ENCODE results near the gene MYOM3. TPM values are rescaled to one million over a fixed set of nuclear protein-coding genes. Genes with fewer than 3 reads are reported as not detected.

MYOM3 gene
- total RNA-seq, 2 experiments from 2014 or later, result not detected

GRCh38 chr1:24091971-24092482 is 19.9 kb downstream of the MYOM3 start:
- Mint-ChIP-seq H3K4me1 (ENCODE audit: low read depth) (no peaks in the 10 kb centered on the region), H3K27ac (no peak overlapping the region), H3K4me3 (no peak overlapping the region), H3K27me3 (ENCODE audit: low read depth) (no peaks in the 10 kb centered on the region), H3K9me3 (ENCODE audit: insufficient read depth) (no peaks in the 10 kb centered on the region), H3K36me3 (ENCODE audit: low read depth) (no peaks in the 10 kb centered on the region)
- CTCF ChIA-PET, result no interaction called here
- POLR2A ChIA-PET, result no interaction called here
- DNase-seq (no peak), ATAC-seq (no peak)

- ATAC-seq (no peak), DNase-seq (no peak)
- no peaks in the 10 kb centered on the region for H3K4me1 Mint-ChIP-seq (ENCODE audit: low read depth)
- H3K36me3 Mint-ChIP-seq (ENCODE audit: low read depth), result no peaks in the 10 kb centered on the region
- CTCF ChIA-PET, result no interaction called here
- H3K27me3 Mint-ChIP-seq (ENCODE audit: low read depth), result no peaks in the 10 kb centered on the region
- no peaks in the 10 kb centered on the region for H3K9me3 Mint-ChIP-seq (ENCODE audit: insufficient read depth)
- no peak overlapping the region for H3K27ac Mint-ChIP-seq
- POLR2A ChIA-PET, result no interaction called here
- no peak overlapping the region for H3K4me3 Mint-ChIP-seq
Measured at GRCh38 chr1:24090736-24091135, 21.2 kb downstream of the MYOM3 start.

- H3K4me3 Mint-ChIP-seq, result no peak overlapping the region
- no peaks in the 10 kb centered on the region for H3K9me3 Mint-ChIP-seq (ENCODE audit: insufficient read depth)
- H3K36me3 Mint-ChIP-seq (ENCODE audit: low read depth), result no peaks in the 10 kb centered on the region
- H3K27me3 Mint-ChIP-seq (ENCODE audit: low read depth), result peaks cover 3% of the 10 kb centered on the region
- CTCF ChIA-PET, result interaction anchor here (0.6 kb wide), 1 partner anchor 60 kb away, joined by 3 read pairs; no protein-coding TSS in a partner anchor
- no peak for ATAC-seq
- no peak for DNase-seq
- POLR2A ChIA-PET, result interaction anchor here (0.7 kb wide), 1 partner anchor 13 kb away, joined by 3 read pairs; no protein-coding TSS in a partner anchor
- H3K4me1 Mint-ChIP-seq (ENCODE audit: low read depth), result no peaks in the 10 kb centered on the region
- H3K27ac Mint-ChIP-seq, result no peak overlapping the region
Measured at GRCh38 chr1:24089743-24090555, 22.0 kb downstream of the MYOM3 start.

GRCh38 chr1:24089027-24089742 is 22.8 kb downstream of the MYOM3 start:
- POLR2A ChIA-PET, result interaction anchor here (0.7 kb wide), 1 partner anchor 14 kb away, joined by 3 read pairs; no protein-coding TSS in a partner anchor
- H3K36me3 Mint-ChIP-seq (ENCODE audit: low read depth), result no peaks in the 10 kb centered on the region
- no peak overlapping the region for H3K4me3 Mint-ChIP-seq
- no peaks in the 10 kb centered on the region for H3K4me1 Mint-ChIP-seq (ENCODE audit: low read depth)
- H3K9me3 Mint-ChIP-seq (ENCODE audit: insufficient read depth), result no peaks in the 10 kb centered on the region
- ATAC-seq (no peak), DNase-seq (no peak)
- peaks cover 6% of the 10 kb centered on the region for H3K27me3 Mint-ChIP-seq (ENCODE audit: low read depth)
- no peak overlapping the region for H3K27ac Mint-ChIP-seq
- CTCF ChIA-PET, result interaction anchor here (0.6 kb wide), 1 partner anchor 61 kb away, joined by 3 read pairs; no protein-coding TSS in a partner anchor

- DNase-seq (no peak), ATAC-seq (no peak)
- ChIA-PET POLR2A (no interaction called here), CTCF (no interaction called here)
- Mint-ChIP-seq H3K4me1 (ENCODE audit: low read depth) (no peaks in the 10 kb centered on the region), H3K4me3 (no peak overlapping the region), H3K9me3 (ENCODE audit: insufficient read depth) (no peaks in the 10 kb centered on the region), H3K27me3 (ENCODE audit: low read depth) (peaks cover 6% of the 10 kb centered on the region), H3K27ac (no peak overlapping the region), H3K36me3 (ENCODE audit: low read depth) (no peaks in the 10 kb centered on the region)
Measured at GRCh38 chr1:24086466-24086865, 25.5 kb downstream of the MYOM3 start.

GRCh38 chr1:24085546-24085945 is 26.4 kb downstream of the MYOM3 start:
- no peak overlapping the region for H3K4me3 Mint-ChIP-seq
- ChIA-PET POLR2A (no interaction called here), CTCF (interaction anchor here (0.6 to 1.7 kb wide), 2 partner anchors 15 to 113 kb away, joined by 4 read pairs; no protein-coding TSS in a partner anchor)
- H3K36me3 Mint-ChIP-seq (ENCODE audit: low read depth), result no peaks in the 10 kb centered on the region
- no peak for DNase-seq
- no peak overlapping the region for H3K27ac Mint-ChIP-seq
- H3K27me3 Mint-ChIP-seq (ENCODE audit: low read depth), result peaks cover 6% of the 10 kb centered on the region
- H3K9me3 Mint-ChIP-seq (ENCODE audit: insufficient read depth), result no peaks in the 10 kb centered on the region
- no peak for ATAC-seq
- H3K4me1 Mint-ChIP-seq (ENCODE audit: low read depth), result no peaks in the 10 kb centered on the region

- H3K4me3 Mint-ChIP-seq, result no peak overlapping the region
Measured at GRCh38 chr1:24085007-24085406, 26.9 kb downstream of the MYOM3 start.

GRCh38 chr1:24084050-24084449 is 27.9 kb downstream of the MYOM3 start:
- no peaks in the 10 kb centered on the region for H3K9me3 Mint-ChIP-seq (ENCODE audit: insufficient read depth)
- ATAC-seq (no peak), DNase-seq (no peak)
- ChIA-PET CTCF (interaction anchor here (1.7 kb wide), 1 partner anchor 13 kb away, joined by 4 read pairs; no protein-coding TSS in a partner anchor), POLR2A (no interaction called here)
- H3K27me3 Mint-ChIP-seq (ENCODE audit: low read depth), result peaks cover 6% of the 10 kb centered on the region
- no peak overlapping the region for H3K4me3 Mint-ChIP-seq
- H3K27ac Mint-ChIP-seq, result no peak overlapping the region
- no peaks in the 10 kb centered on the region for H3K36me3 Mint-ChIP-seq (ENCODE audit: low read depth)
- H3K4me1 Mint-ChIP-seq (ENCODE audit: low read depth), result no peaks in the 10 kb centered on the region

More at GRCh38 chr1:24085007-24085406, 26.9 kb downstream of the MYOM3 start:
- DNase-seq, result no peak
- Mint-ChIP-seq H3K9me3 (ENCODE audit: insufficient read depth) (no peaks in the 10 kb centered on the region), H3K4me1 (ENCODE audit: low read depth) (no peaks in the 10 kb centered on the region), H3K27ac (no peak overlapping the region), H3K27me3 (ENCODE audit: low read depth) (peaks cover 6% of the 10 kb centered on the region), H3K36me3 (ENCODE audit: low read depth) (no peaks in the 10 kb centered on the region)
- CTCF ChIA-PET, result interaction anchor here (0.6 to 1.7 kb wide), 2 partner anchors 14 to 114 kb away, joined by 4 read pairs; no protein-coding TSS in a partner anchor
- ATAC-seq, result no peak
- POLR2A ChIA-PET, result no interaction called here

- ATAC-seq, result no peak
Measured at GRCh38 chr1:24082372-24082771, 29.6 kb downstream of the MYOM3 start.

GRCh38 chr1:24081190-24081589 is 30.7 kb downstream of the MYOM3 start:
- no peaks in the 10 kb centered on the region for H3K36me3 Mint-ChIP-seq (ENCODE audit: low read depth)
- POLR2A ChIA-PET, result no interaction called here
- H3K27ac Mint-ChIP-seq, result no peak overlapping the region

More at GRCh38 chr1:24082372-24082771, 29.6 kb downstream of the MYOM3 start:
- no peak for DNase-seq
- POLR2A ChIA-PET, result no interaction called here
- Mint-ChIP-seq H3K36me3 (ENCODE audit: low read depth) (no peaks in the 10 kb centered on the region), H3K27me3 (ENCODE audit: low read depth) (peaks cover 10% of the 10 kb centered on the region), H3K27ac (no peak overlapping the region), H3K4me1 (ENCODE audit: low read depth) (no peaks in the 10 kb centered on the region), H3K9me3 (ENCODE audit: insufficient read depth) (no peaks in the 10 kb centered on the region), H3K4me3 (no peak overlapping the region)
- CTCF ChIA-PET, result interaction anchor here (1.3 kb wide), 1 partner anchor 11 kb away, joined by 5 read pairs; no protein-coding TSS in a partner anchor

GRCh38 chr1:24080131-24080530 is 31.8 kb downstream of the MYOM3 start:
- Mint-ChIP-seq H3K4me1 (ENCODE audit: low read depth) (no peaks in the 10 kb centered on the region), H3K4me3 (no peak overlapping the region), H3K36me3 (ENCODE audit: low read depth) (no peaks in the 10 kb centered on the region), H3K9me3 (ENCODE audit: insufficient read depth) (no peaks in the 10 kb centered on the region), H3K27ac (no peak overlapping the region), H3K27me3 (ENCODE audit: low read depth) (peaks cover 9% of the 10 kb centered on the region)
- no peak for DNase-seq
- no peak for ATAC-seq
- POLR2A ChIA-PET, result no interaction called here
- CTCF ChIA-PET, result no interaction called here

More at GRCh38 chr1:24081190-24081589, 30.7 kb downstream of the MYOM3 start:
- CTCF ChIA-PET, result no interaction called here
- Mint-ChIP-seq H3K4me1 (ENCODE audit: low read depth) (no peaks in the 10 kb centered on the region), H3K27me3 (ENCODE audit: low read depth) (peaks cover 10% of the 10 kb centered on the region), H3K9me3 (ENCODE audit: insufficient read depth) (no peaks in the 10 kb centered on the region), H3K4me3 (no peak overlapping the region)
- ATAC-seq (no peak), DNase-seq (no peak)

Data from activated CD8-positive, alpha-beta T cell treated with anti-CD3 and anti-CD28 coated beads, Interleukin-2, amount 10 ng/mL, durations not matched to agents 7 days and 5 days (primary cell).